HS-27A (cell line): ENCODE results near the gene FLT3.
"Not testable (repeated sequence)": the region's sequence is repeated elsewhere in the genome, so short reads cannot be mapped to it uniquely, and the experiment has no call there.

Experiments
- DNase-seq: peaks from one replicate; pipeline ENCODE4 v3.0.0-alpha.2; 2012; ENCODE audit warnings: low read depth, missing footprints

Gene FLT3

GRCh38 chr13:28100150-28101121 is at the start of gene FLT3:
FLT3 (minus strand) TSS chr13:28100576; CDS start chr13:28100510, 66 bp downstream.
- no peak for DNase-seq

DNA sequence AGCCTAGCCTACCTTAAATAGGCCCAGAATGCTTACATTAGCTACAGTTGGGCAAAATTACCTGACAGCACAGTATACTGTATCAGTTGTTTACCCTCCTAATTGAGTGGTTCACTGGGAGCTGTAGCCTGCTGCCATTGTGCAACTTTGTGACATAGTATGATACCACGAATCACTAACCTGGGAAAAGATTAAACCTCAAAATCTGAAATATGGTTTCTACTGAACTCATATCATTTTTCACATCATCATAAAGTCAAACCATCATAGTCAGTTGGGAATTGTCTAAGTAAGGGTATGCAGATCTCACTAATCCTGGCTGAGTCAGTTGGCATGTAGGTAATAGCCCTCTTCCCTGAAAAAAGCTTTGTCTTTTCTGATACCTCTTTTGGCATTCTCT is 47.1 kb upstream of the FLT3 start:
- DNase-seq: no peak

- DNase-seq: no peak
Observed at GRCh38 chr13:28145049-28145448, 44.7 kb upstream of the FLT3 start.

DNA sequence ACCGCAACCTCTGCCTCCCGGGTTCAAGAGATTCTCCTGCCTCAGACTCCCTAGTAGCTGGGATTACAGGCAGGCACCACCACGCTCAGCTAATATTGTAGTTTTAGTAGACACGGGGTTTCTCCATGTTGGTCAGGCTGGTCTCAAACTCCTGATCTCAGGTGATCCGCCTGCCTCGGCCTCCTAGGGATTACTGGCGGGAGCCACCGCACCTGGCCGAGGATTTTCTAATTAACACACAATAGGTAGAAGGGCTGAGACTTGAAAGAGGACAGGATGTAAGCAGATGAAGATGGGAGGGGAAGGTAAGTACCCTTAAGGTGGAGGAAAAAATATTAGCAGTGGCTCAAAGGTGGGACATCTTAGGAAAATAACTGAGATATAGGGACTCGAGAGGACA is 41.2 kb upstream of the FLT3 start:
- DNase-seq: not testable (repeated sequence)

GRCh38 chr13:28140433-28141125 is 40.2 kb upstream of the FLT3 start:
- no peak for DNase-seq

DNA sequence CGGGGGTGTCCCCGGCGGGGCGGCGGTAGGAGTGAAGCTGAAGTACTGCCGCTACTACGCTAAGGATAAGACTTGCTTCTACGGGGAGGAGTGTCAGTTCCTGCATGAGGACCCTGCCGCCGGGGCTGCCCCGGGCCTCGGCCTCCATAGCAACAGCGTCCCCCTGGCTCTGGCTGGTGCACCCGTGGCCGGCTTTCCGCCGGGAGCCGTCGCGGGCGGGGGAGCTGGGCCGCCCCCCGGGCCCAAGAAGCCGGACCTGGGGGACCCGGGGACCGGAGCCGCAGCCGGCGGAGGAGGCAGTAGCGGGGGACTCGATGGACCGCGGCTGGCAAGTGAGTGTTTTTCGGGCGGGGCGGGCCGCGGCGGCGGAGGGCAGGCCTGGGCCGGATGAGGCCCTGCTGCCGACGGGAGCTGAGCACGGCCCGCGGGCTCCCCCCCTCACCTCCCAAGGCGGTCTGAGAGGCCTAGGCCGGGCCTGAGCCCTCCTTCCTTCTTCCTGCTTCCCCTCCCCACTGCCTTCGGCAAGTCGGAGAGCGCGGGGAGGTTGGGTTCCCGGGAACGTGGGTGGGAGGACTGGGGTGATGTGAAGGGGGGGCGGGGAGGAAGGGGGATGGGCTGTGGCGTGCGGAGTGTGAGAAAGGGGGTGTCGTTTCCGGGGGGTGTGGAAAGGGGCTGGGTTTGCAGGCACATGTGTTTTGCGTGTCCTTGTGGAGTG is 38.5 kb upstream of the FLT3 start:
- peak; percentile 34 for DNase-seq

DNA sequence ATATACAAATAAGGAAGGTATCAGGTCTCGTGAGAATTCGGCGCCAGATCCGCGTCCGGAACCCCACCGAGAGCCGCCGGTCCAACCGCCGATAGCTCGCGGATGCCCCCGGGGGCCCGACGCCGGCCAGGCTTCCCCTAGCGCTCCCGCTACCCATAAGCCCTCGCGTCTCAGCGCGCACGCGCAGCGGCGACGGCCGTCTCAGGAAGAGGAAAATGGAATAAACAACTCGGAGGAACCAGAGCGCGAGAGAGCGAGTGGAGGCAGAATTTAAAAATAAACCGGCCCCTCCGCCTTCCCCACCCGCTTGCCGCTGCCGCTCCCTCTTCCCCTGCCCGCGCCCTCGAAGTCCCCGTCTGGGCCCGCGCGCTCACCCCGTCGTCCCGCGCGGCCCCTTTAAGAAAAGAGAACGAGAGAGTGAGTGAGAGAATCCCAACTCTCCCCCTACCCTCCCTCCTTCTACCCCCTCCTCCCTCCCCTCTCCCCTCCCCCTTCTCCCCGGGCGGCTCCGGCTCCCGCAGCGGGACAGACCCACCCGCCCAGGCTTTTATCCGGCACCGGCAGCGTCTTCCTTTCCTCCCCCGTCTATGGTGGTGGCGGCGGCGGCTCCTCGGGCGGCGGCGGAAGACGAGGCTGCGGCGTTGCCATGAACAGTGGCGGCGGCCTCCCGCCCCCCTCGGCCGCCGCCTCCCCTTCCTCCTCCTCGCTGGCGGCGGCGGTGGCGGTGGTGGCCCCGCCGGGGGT is 37.8 kb upstream of the FLT3 start, which contains the start of gene PAN3:
PAN3 (plus strand) TSS at position 534 of the 744 bp plus-strand sequence; CDS start at position 647, 113 bp downstream.
- DNase-seq: peak; percentile 72

GRCh38 chr13:28137596-28137995 is 37.2 kb upstream of the FLT3 start:
- DNase-seq: no peak

GRCh38 chr13:28136916-28137315 is 36.5 kb upstream of the FLT3 start:
- no peak for DNase-seq

GRCh38 chr13:28131646-28132045 is 31.3 kb upstream of the FLT3 start:
- DNase-seq: no peak

DNA sequence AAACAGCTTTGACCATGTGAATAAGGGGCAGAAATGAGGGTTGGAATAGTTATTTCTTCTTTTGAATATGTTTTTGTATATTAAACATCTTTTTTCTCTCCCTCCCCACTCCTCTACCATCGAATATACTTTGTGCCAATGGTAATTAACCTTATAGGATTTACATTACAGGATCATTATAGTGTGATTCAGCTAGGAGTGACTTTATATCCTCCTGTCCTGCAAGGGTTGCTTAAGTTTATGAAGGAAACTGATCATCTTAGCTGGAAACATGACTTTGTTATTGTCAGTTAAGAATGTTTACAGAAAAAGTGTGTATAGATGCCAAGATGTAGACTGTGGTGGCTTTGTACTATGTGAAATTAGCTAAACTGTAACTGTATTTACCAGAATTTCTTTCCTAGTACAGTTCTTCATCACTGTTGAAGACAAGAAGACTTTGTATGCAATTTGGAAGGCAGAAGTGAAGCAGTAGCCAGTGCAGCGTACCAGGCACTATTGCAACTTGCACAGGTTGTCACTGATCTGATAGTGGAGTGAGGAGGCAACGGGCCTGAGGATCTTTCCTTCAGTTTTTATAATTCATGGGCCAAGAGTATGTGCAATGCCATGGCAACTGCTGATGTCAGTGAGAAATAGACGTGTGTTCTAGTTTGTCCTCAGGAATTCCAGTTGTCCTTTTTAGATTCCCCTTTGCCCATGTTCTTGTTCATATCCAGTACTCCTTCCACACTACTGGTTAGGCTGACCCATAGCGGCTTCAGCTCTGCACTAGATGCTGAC is 29.7 kb upstream of the FLT3 start:
- DNase-seq: no peak

GRCh38 chr13:28128926-28129325 is 28.6 kb upstream of the FLT3 start:
- DNase-seq: no peak

DNA sequence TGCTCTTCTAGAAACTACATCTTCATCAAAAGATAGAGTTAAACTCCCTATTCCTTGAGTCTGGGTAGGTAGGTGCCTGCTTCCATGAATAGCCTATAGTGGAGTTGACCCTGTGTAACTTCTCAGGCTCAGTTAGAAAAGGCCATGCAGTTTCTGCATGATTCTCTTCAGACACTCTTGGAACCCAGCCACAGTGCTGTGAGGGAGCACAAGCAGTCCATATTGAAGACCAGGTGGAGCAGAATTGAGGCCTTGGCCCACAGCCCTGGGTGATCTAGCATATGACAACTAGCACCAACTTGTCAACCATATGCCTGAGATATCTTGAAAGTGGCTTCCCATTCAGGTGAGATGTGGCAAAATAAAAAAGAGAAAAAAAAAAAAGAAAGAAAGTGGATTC is 27.7 kb upstream of the FLT3 start:
- DNase-seq: no peak

DNA sequence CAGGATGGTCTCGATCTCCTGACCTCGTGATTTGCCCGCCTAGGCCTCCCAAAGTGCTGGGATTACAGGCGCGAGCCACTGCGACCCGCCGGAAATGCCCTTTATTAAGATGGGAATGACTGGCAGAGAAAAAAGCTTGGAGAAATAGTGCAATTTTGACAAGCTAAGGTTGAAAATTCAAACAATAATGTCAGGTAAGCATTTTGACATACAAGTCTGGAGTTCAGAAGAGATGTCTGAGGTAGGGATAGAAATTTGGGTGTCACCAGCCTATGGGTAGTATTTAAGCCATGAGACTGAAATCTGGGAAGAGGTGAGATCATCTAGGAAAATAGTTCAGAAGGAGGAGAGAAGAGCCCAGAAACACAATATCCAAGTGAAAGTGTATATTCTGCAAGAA is 20.8 kb upstream of the FLT3 start:
- DNase-seq: no peak

DNA sequence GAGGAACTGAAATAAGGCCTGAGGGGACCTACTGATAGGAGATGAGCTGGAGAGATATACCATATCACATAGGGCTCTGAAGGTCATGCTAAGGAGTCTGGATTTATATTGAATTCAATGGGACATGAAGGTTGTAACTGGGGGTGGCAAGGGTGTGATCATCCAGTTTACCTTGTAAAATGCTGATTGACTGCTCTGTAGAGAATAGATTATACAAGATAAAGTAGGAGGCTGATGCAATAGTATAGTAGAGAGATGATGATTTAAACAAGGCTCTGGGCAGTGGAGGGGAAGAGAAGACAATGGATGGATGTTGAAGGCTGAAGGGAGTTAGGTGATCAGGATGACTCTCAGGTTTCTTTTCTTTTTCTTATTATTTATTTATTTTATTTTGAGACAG is 19.9 kb upstream of the FLT3 start:
- no peak for DNase-seq

GRCh38 chr13:28117689-28118377 is 17.5 kb upstream of the FLT3 start:
- DNase-seq: no peak

- DNase-seq: no peak
Observed at GRCh38 chr13:28116736-28117135, 16.4 kb upstream of the FLT3 start.

DNA sequence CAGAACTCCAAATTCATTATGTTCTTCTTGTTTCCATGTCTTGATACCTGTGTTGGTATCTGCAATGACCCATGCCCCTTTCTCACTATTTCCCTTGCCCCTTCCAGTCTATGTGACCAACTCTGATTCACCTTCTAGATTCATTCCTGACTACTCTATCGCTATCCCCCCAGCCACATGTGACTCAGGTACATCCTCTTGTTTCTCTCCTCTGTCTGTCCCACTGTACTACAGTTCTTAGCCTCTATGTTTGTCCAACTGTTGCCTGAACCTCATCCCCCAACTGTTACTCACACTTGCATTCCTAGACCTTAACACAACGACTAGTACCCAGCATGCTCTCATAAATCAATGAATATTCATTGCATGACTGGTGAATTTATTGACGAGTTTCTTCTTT is 10.0 kb upstream of the FLT3 start:
- no peak for DNase-seq

DNA sequence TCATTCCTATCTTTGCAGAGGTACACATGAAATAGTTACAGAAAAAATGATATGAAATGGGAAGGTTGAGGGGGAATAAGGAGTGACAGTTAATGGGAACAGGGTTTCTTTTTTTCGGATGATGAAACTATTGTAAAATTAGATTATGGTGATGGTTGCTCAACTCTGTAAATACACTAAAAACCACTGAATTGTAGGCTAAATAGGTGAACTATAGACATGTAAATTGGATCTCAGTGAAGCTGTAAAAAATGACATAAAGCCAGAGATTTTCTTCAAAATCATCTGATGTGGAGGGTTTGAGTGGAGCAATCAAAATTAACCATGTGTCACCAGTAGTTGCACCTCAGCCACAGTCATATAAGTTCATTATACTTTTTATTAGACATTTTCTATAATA is 6.6 kb upstream of the FLT3 start:
- DNase-seq: no peak

DNA sequence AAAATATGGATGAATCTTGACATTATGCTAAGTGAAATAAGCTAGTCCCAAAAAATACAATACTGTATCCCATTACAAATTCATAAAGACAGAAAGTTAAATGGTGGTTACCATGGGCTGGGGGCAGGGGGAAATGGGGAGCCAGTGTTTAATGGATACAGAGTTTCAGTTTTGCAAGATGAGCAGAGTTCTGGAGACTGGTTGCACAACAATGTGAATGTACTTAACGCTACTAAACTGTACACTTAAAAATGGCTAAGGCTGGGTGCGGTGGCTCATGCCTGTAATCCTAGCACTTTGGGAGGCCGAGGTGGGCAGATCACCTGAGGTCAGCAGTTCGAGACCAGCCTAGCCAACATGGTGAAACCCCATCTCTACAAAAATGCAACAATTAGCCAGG is 1.5 kb upstream of the FLT3 start:
- not testable (repeated sequence) for DNase-seq
